Lung (tissue), 12 donors: ENCODE measurements around the gene NDFIP1. TPM values are rescaled to one million over a fixed set of nuclear protein-coding genes. Genes with fewer than 3 reads are reported as not detected.

Experiments
- ATAC-seq: fragments of 200-7000 bp; cut with Tn5 transposase; one replicate; pipeline ENCODE4 v1.9.1; 2020; ENCODE audit warnings: moderate number of reproducible peaks; ENCODE audit not compliant: insufficient read depth, low FRiP score
- DNase-seq, 3 donors: peaks; one replicate each; pipeline ENCODE4 v3.0.0-alpha.2; 2013 to 2017
- H3K27ac ChIP-seq, 2 donors: one replicate each; pipeline ENCODE4 v1.5.1; 2013; ENCODE audit warnings: mild to moderate bottlenecking in 2 of 2, moderate library complexity in 2 of 2, control low read depth in 1 of 2, inconsistent platforms in 1 of 2, low read depth in 1 of 2, low read length in 1 of 2
- H3K27me3 ChIP-seq, 3 donors: one replicate each; pipeline ENCODE4 v1.5.1; 2013; ENCODE audit warnings: low read length in 2 of 3; ENCODE audit not compliant: control insufficient read depth in 3 of 3, insufficient read depth in 3 of 3
- H3K36me3 ChIP-seq, 4 donors: one replicate each; pipeline ENCODE4 v1.5.1; 2013; ENCODE audit warnings: low read length in 4 of 4, mild to moderate bottlenecking in 1 of 4, moderate library complexity in 1 of 4; ENCODE audit not compliant: control insufficient read depth in 4 of 4, insufficient read depth in 4 of 4
- H3K4me1 ChIP-seq, 5 donors: one replicate each; pipeline ENCODE4 v1.5.1; 2013; ENCODE audit warnings: low read length in 5 of 5, mild to moderate bottlenecking in 2 of 5, moderate library complexity in 1 of 5; ENCODE audit not compliant: control insufficient read depth in 5 of 5, insufficient read depth in 5 of 5
- H3K4me3 ChIP-seq: one replicate; pipeline ENCODE4 v1.5.1; 2013; ENCODE audit warnings: mild to moderate bottlenecking, control low read depth, moderate library complexity
- H3K9ac ChIP-seq, 2 donors: one replicate each; pipeline ENCODE4 v1.5.1; 2013; ENCODE audit warnings: low read length in 2 of 2, control low read depth in 1 of 2; ENCODE audit not compliant: insufficient read depth in 1 of 2
- H3K9me3 ChIP-seq, 4 donors: one replicate each; pipeline ENCODE4 v1.5.1; 2013; ENCODE audit warnings: low read length in 3 of 4, mild to moderate bottlenecking in 1 of 4, moderate library complexity in 1 of 4; ENCODE audit not compliant: control insufficient read depth in 4 of 4, insufficient read depth in 3 of 4
- WGBS, 2 donors: extraction: QIAGEN DNeasy Blood & Tissue Kit; methylation state at CpG; one replicate each; pipeline ENCODE4 v1.1.7; 2013; 5-methylcytosine and 5-hydroxymethylcytosine counted together
- polyA plus RNA-seq, 2 donors: library from polyadenylated mRNA; stranded (reverse); fragments of 200-250 nt; gene quantifications; one replicate each; pipeline ENCODE4 v1.2.1, GENCODE V29; 2013
- total RNA-seq, 2 donors: library from RNA; depleted of rRNA in 1 of 2; stranded (reverse); fragments of >200 nt in 1 of 2; gene quantifications; one replicate each; pipeline ENCODE4 v1.2.1, GENCODE V29; 2014 to 2021
- TF ChIP-seq, protein P1 (sequence below): IDR thresholded peaks from 2 replicates; pipeline ENCODE4 v1.5.1; 2012; ENCODE audit warnings: mild to moderate bottlenecking; ENCODE audit errors: control extremely low read depth, extremely low read depth
- donor health status: control.
- donor health status: control.
- donor health status: Bipolar disorder and iron deficiency.
- donor health status: healthy.
- donor health status: DM: yes; HTN: yes; CAD: no.

Gene NDFIP1
- total and polyA plus RNA-seq, 4 donors, result 31.5 to 106 (median 68.4) TPM

DNA sequence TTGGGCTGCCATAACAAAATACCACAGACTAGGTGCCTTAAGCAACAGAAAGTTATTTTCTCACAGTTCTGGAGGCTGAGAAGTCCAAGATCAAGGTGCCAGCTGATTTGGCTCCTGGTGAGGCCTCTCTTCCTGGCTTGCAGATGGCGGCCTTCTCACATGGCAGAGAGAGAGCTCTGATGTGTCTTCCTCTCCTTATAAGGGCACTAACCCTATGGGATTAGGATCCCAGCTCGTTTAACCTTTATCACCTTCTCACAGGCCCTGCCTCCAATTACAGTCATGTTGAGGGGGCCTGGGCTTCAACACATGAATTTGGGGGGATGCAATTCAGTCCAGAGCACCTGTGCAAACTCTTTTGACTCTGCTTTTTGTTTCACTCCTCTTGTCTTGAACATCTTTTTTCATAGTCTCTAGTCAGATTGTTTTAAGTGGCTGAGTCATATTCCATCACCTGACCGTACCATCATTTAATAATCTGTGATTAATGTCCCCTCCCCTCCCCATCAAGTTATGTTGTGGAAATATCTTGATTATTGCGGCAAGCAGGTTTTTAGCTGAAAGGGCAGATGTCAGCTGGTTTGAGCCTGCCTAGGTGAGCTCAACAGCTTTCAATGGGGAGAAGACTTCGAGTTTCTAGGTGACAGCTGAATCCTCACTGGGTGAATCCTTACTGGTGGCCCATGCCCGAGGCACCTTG is 61.8 kb downstream of the NDFIP1 start:
- H3K27ac ChIP-seq, result no peak overlapping the region

DNA sequence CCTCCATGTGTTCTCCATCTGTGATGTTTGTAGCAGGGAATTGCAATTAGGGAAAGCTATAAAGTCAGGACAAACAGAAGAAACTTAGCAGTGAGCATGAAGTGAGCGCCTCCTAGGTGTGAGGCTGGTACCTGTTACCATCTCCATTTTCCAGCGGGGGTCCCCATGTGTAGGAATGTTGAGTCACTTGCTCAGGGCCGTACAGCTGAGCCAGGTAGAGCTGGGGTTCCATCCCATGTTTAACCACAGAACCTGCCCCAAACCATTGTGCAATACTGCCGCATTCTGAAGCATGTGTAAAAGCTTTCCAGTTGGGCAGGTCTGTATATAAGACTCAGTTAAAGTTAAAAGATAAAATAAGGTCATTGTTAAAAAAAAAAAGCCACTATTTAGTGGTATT is 62.7 kb downstream of the NDFIP1 start:
- no peaks in the 10 kb centered on the region for H3K9me3 ChIP-seq
- 77 to 82% methylated on average over 4 of the region's 4 CpGs for WGBS, 2 donors

More for the DNA sequence above, 61.8 kb downstream of the NDFIP1 start:
- Histone ChIP-seq H3K27me3 (no peaks in the 10 kb centered on the region), H3K9me3 (no peaks in the 10 kb centered on the region), H3K36me3 (no peaks in the 10 kb centered on the region), H3K9ac (no peak overlapping the region), H3K4me3 (no peak overlapping the region), H3K4me1 (peaks cover 0 to 6% (median 0%) of the 10 kb centered on the region in 5 donors)
- ATAC-seq (no peak), DNase-seq (no peak)
- 87 to 91% methylated on average over 6 of the region's 6 CpGs for WGBS, 2 donors
- TF ChIP-seq, protein P1, sequence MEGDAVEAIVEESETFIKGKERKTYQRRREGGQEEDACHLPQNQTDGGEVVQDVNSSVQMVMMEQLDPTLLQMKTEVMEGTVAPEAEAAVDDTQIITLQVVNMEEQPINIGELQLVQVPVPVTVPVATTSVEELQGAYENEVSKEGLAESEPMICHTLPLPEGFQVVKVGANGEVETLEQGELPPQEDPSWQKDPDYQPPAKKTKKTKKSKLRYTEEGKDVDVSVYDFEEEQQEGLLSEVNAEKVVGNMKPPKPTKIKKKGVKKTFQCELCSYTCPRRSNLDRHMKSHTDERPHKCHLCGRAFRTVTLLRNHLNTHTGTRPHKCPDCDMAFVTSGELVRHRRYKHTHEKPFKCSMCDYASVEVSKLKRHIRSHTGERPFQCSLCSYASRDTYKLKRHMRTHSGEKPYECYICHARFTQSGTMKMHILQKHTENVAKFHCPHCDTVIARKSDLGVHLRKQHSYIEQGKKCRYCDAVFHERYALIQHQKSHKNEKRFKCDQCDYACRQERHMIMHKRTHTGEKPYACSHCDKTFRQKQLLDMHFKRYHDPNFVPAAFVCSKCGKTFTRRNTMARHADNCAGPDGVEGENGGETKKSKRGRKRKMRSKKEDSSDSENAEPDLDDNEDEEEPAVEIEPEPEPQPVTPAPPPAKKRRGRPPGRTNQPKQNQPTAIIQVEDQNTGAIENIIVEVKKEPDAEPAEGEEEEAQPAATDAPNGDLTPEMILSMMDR, result no peak

DNA sequence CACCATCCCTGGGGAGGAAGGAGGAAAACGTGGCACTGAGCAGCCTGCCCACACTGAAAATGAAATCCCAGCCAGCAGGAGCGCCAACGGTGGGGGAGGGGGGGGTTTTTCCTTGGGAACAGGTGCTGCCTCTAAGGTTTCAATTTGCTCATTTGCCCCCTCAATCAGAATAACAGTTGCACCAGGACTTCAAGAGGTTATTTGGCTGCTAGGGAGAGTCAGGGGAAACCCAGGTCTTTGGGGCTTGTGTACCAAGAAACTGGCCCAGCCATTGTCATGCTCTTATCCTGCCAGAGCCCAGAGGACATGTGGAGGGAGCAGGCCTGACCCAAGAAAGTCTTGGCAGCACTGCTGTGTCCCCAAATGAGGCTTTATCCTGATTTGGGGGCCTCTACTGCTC is 66.5 kb downstream of the NDFIP1 start:
- no peaks in the 10 kb centered on the region for H3K9me3 ChIP-seq
- no peak overlapping the region for H3K4me3 ChIP-seq
- TF ChIP-seq, protein P1, result no peak
- no peak for ATAC-seq
- H3K27ac ChIP-seq, result no peak overlapping the region
- 73 to 83% methylated on average over 3 of the region's 3 CpGs for WGBS, 2 donors
- H3K4me1 ChIP-seq, result no peaks in the 10 kb centered on the region
- no peaks in the 10 kb centered on the region for H3K27me3 ChIP-seq
- H3K36me3 ChIP-seq, result no peaks in the 10 kb centered on the region
- DNase-seq, result no peak
- no peak overlapping the region for H3K9ac ChIP-seq

More for the DNA sequence above, 62.7 kb downstream of the NDFIP1 start:
- Histone ChIP-seq H3K27ac (no peak overlapping the region), H3K9ac (no peak overlapping the region), H3K27me3 (no peaks in the 10 kb centered on the region), H3K36me3 (no peaks in the 10 kb centered on the region), H3K4me1 (peaks cover 0 to 6% (median 0%) of the 10 kb centered on the region in 5 donors), H3K4me3 (no peak overlapping the region)
- TF ChIP-seq, protein P1, result no peak
- DNase-seq (no peak), ATAC-seq (no peak)
